DOHH2 (cell line): Measurements from ENCODE around the gene C1orf53.

Experiments used
- H3F3A ChIP-seq: fragments of 200-600 bp; sonication (generic), shearing (Covaris generic); 2 replicates; pipeline ENCODE4 v1.6.0; 2016; ENCODE audit warnings: antibody characterized with exemption, mild to moderate bottlenecking; ENCODE audit not compliant: control insufficient read depth, insufficient read depth
- H3K27ac ChIP-seq: fragments of 200-600 bp; sonication (generic); 2 replicates; pipeline ENCODE4 v1.5.1; 2014; ENCODE audit warnings: low read depth, mild to moderate bottlenecking, low read length, moderate library complexity
- H3K27me3 ChIP-seq: fragments of 200-600 bp; sonication (generic); 2 replicates; pipeline ENCODE4 v1.6.1; 2014; ENCODE audit warnings: mild to moderate bottlenecking, low read length, mixed read lengths; ENCODE audit not compliant: control insufficient read depth
- H3K36me3 ChIP-seq: fragments of 200-600 bp; sonication (generic); 2 replicates; pipeline ENCODE4 v1.6.1; 2014; ENCODE audit warnings: mild to moderate bottlenecking, low read length, moderate library complexity, mixed read lengths; ENCODE audit not compliant: control insufficient read depth
- H3K4me1 ChIP-seq: fragments of 200-600 bp; sonication (generic); 2 replicates; pipeline ENCODE4 v1.6.1; 2014; ENCODE audit warnings: mild to moderate bottlenecking, low read length, mixed read lengths; ENCODE audit not compliant: control insufficient read depth
- H3K4me2 ChIP-seq: fragments of 200-600 bp; sonication (generic); 2 replicates; pipeline ENCODE4 v1.6.0; 2014; ENCODE audit warnings: mild to moderate bottlenecking, low read length, moderate library complexity
- H3K4me3 ChIP-seq: fragments of 200-600 bp; sonication (generic); 2 replicates; pipeline ENCODE4 v1.5.1; 2014; ENCODE audit warnings: mild to moderate bottlenecking, low read length, mixed read lengths
- H3K79me2 ChIP-seq: fragments of 200-600 bp; sonication (generic); 2 replicates; pipeline ENCODE4 v1.6.1; 2014; ENCODE audit warnings: mild to moderate bottlenecking, low read length, mixed read lengths; ENCODE audit not compliant: control insufficient read depth
- H3K9me2 ChIP-seq: fragments of 200-600 bp; sonication (generic); replicated peaks from 2 replicates; pipeline ENCODE4 v1.6.1; 2014; ENCODE audit warnings: mild to moderate bottlenecking, low read length, mixed read lengths; ENCODE audit not compliant: control insufficient read depth
- H3K9me3 ChIP-seq: fragments of 200-600 bp; sonication (generic); 2 replicates; pipeline ENCODE4 v1.6.1; 2014; ENCODE audit warnings: antibody characterized with exemption, low read length, mixed read lengths; ENCODE audit not compliant: control insufficient read depth, insufficient read depth
- H4K20me1 ChIP-seq: fragments of 200-600 bp; sonication (generic); 2 replicates; pipeline ENCODE4 v1.6.0; 2014; ENCODE audit warnings: low read depth, mild to moderate bottlenecking, antibody characterized with exemption, low read length, moderate library complexity; ENCODE audit not compliant: control insufficient read depth, insufficient read depth
- EZH2phosphoT487 ChIP-seq: fragments of 200-600 bp; sonication (generic); IDR thresholded peaks from 2 replicates; pipeline ENCODE4 v1.6.1; 2017; ENCODE audit warnings: borderline replicate concordance, mild to moderate bottlenecking, antibody characterized with exemption, low read length, moderate library complexity, mixed read lengths
- TF ChIP-seq, protein P1 (sequence below): fragments of 200-600 bp; sonication (generic); IDR thresholded peaks from one replicate; pipeline ENCODE4 v1.5.1; 2014; ENCODE audit warnings: antibody characterized with exemption, mild to moderate bottlenecking, low read depth, low read length; ENCODE audit not compliant: poor library complexity, severe bottlenecking

The C1orf53 gene

DNA sequence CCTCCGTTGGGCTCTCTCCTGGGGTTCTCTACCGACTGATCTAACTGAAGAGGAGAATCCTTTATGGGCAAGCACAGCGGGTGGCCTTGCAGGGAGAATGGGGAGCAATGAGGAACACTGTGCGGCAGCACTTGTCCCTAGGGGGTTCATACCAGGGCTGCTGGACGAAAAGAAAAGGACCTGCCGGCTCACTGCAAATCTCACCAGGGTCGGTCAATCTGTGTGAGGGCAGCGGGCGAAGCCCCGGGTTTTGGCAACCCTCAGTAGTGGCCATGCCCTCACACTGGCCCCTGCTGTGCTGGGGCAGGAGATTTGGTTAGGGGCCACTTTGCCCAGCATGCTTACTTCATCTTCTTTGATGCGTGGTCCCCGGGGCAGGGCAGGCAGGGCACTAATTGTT lies 20.6 kb downstream of the C1orf53 start:
- peaks cover 24% of the 10 kb centered on the region for H3K27me3 ChIP-seq

DNA sequence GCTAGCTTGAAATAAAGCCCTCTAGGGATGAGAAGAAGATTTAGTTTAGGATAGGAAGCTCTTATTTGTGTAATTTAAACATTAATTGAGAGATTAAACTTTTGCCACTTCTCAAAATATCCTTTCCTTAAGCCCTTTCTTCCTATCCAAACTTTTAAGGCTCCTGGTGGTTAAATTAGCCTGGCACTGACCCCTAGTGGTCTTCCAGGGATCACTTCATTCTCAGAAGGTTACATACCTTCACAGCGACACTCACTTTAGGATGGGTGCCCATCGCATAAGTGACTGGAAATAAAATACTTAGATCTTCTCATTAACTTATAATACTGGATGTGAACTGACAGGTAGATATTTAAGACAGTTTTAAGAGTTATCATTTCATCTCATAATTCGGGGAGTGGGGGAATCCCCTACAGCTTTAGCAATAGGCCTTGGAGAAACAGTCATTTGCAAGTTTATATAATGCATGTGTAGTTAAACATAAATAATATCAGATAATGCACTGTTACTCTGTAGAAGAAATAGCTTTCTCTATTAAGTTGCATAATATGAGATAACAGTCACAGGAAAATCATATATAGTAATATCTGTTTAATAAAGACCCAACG lies 22.2 kb downstream of the C1orf53 start:
- TF ChIP-seq EZH2phosphoT487: no peak
- TF ChIP-seq, protein P1, sequence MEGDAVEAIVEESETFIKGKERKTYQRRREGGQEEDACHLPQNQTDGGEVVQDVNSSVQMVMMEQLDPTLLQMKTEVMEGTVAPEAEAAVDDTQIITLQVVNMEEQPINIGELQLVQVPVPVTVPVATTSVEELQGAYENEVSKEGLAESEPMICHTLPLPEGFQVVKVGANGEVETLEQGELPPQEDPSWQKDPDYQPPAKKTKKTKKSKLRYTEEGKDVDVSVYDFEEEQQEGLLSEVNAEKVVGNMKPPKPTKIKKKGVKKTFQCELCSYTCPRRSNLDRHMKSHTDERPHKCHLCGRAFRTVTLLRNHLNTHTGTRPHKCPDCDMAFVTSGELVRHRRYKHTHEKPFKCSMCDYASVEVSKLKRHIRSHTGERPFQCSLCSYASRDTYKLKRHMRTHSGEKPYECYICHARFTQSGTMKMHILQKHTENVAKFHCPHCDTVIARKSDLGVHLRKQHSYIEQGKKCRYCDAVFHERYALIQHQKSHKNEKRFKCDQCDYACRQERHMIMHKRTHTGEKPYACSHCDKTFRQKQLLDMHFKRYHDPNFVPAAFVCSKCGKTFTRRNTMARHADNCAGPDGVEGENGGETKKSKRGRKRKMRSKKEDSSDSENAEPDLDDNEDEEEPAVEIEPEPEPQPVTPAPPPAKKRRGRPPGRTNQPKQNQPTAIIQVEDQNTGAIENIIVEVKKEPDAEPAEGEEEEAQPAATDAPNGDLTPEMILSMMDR: peak; percentile 75
- H4K20me1 ChIP-seq: no peaks in the 10 kb centered on the region
- H3K4me3 ChIP-seq: no peak overlapping the region
- H3K79me2 ChIP-seq: no peaks in the 10 kb centered on the region
- H3K9me3 ChIP-seq: no peaks in the 10 kb centered on the region
- H3K36me3 ChIP-seq: no peaks in the 10 kb centered on the region
- no peak overlapping the region for H3K27ac ChIP-seq
- H3F3A ChIP-seq: no peaks in the 10 kb centered on the region
- H3K27me3 ChIP-seq: peaks cover 8% of the 10 kb centered on the region
- H3K9me2 ChIP-seq: no peaks in the 10 kb centered on the region
- H3K4me1 ChIP-seq: peaks cover 9% of the 10 kb centered on the region
- no peak overlapping the region for H3K4me2 ChIP-seq

More for the DNA sequence above, 20.6 kb downstream of the C1orf53 start:
- H3K4me1 ChIP-seq: peaks cover 14% of the 10 kb centered on the region
- H3K9me3 ChIP-seq: no peaks in the 10 kb centered on the region
- H3K79me2 ChIP-seq: no peaks in the 10 kb centered on the region
- H3F3A ChIP-seq: no peaks in the 10 kb centered on the region
- H3K4me2 ChIP-seq: no peak overlapping the region
- TF ChIP-seq, protein P1: no peak
- no peak for TF ChIP-seq EZH2phosphoT487
- no peak overlapping the region for H3K4me3 ChIP-seq
- H4K20me1 ChIP-seq: no peaks in the 10 kb centered on the region
- H3K9me2 ChIP-seq: no peaks in the 10 kb centered on the region
- no peaks in the 10 kb centered on the region for H3K36me3 ChIP-seq
- no peak overlapping the region for H3K27ac ChIP-seq

DNA sequence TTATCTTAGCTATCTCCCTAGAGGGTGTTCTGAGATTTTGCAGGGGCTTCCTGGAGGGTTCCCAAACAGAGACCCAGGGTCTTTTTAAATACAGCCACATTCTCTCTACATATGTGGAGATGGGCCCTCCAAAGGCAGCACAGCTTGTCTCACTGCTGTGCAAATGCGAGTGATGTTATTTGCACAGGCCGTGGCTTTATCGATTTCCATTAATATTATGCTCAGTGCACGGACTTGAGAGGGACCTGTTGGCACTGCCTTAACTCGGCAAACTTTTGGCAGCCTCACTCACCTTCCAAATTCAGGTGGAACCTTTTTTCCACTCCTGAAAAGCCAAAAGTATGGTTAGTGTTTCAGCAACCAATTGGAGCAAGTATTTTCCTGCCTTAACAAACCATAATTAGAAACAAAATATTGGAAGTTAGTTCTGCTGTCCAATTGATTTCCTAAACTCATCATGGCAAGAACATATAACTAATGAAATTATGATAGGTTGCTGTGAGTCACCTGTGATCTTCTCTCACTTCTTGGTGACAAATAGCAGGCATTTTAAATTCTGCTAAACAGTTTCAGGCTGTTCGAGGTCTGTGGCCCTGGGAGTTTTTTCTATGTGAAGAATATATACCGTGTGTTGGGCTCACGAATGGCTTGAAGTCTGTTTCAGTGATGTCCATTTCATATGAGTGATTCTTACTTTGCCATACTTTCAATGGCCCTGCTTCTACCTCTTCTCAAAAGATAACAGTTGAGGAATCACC lies 25.7 kb downstream of the C1orf53 start:
- H3K9me3 ChIP-seq: no peaks in the 10 kb centered on the region
- no peaks in the 10 kb centered on the region for H3K27me3 ChIP-seq
- peak overlapping the region; percentile 53; the same call in 1 of the 2 replicates for H3K4me3 ChIP-seq
- no peaks in the 10 kb centered on the region for H3K79me2 ChIP-seq
- no peak for TF ChIP-seq EZH2phosphoT487
- TF ChIP-seq, protein P1: no peak
- H3K27ac ChIP-seq: no peak overlapping the region
- H3K36me3 ChIP-seq: no peaks in the 10 kb centered on the region
- no peaks in the 10 kb centered on the region for H3F3A ChIP-seq
- H3K4me1 ChIP-seq: peaks cover 5% of the 10 kb centered on the region; the same call in 1 of the 2 replicates
- no peaks in the 10 kb centered on the region for H4K20me1 ChIP-seq
- no peaks in the 10 kb centered on the region for H3K9me2 ChIP-seq
- peak overlapping the region; percentile 64 for H3K4me2 ChIP-seq
